Glutamatergic neuron (in vitro differentiated cells): ENCODE results near the gene ZNF597. TPM values are rescaled to one million over a fixed set of nuclear protein-coding genes. Genes with fewer than 3 reads are reported as not detected.

Source experiments
- DNase-seq: peaks from one replicate; pipeline ENCODE4 v3.0.0; 2022
- H3K27ac Mint-ChIP-seq: one replicate; pipeline ENCODE4 v1.8.0; 2020; ENCODE audit warnings: mild to moderate bottlenecking, mixed read lengths, inconsistent platforms; ENCODE audit not compliant: unreplicated experiment
- H3K27me3 Mint-ChIP-seq: one replicate; pipeline ENCODE4 v1.8.0; 2020; ENCODE audit warnings: mild to moderate bottlenecking, moderate library complexity, mixed read lengths, inconsistent platforms; ENCODE audit not compliant: unreplicated experiment
- H3K36me3 Mint-ChIP-seq: one replicate; pipeline ENCODE4 v1.8.0; 2020; ENCODE audit warnings: mild to moderate bottlenecking, mixed read lengths, inconsistent platforms; ENCODE audit not compliant: unreplicated experiment
- H3K4me1 Mint-ChIP-seq: one replicate; pipeline ENCODE4 v1.8.0; 2020; ENCODE audit warnings: mild to moderate bottlenecking, low read depth, mixed read lengths, inconsistent platforms; ENCODE audit not compliant: unreplicated experiment
- H3K4me3 Mint-ChIP-seq: one replicate; pipeline ENCODE4 v1.8.0; 2020; ENCODE audit warnings: mild to moderate bottlenecking, mixed read lengths, inconsistent platforms; ENCODE audit not compliant: unreplicated experiment
- H3K9me3 Mint-ChIP-seq: one replicate; pipeline ENCODE4 v1.8.0; 2020; ENCODE audit warnings: mild to moderate bottlenecking, moderate library complexity, mixed read lengths, inconsistent platforms; ENCODE audit not compliant: unreplicated experiment
- microRNA-seq: library from miRNA; unstranded; fragments of <30 nt; microRNA quantifications from one replicate; pipeline ENCODE4, GENCODE V29; 2020; ENCODE audit not compliant: unreplicated experiment
- total RNA-seq: library from RNA; stranded (reverse); fragmentation: NEBNext Ultra II Directional; extraction: Animal tissue kit (Norgen Biotek cat#: 25700); gene quantifications from one replicate; pipeline ENCODE4 v1.2.1, GENCODE V29; 2021; ENCODE audit not compliant: unreplicated experiment
- TF ChIP-seq, protein P1 (sequence below): fragments of 200-600 bp; sonication (generic); IDR thresholded peaks from one replicate; pipeline ENCODE4 v1.5.0; 2021; ENCODE audit not compliant: partially characterized antibody, unreplicated experiment

The ZNF597 gene
- total RNA-seq, 1 donor from 2014 or later, result 1.9 TPM

DNA sequence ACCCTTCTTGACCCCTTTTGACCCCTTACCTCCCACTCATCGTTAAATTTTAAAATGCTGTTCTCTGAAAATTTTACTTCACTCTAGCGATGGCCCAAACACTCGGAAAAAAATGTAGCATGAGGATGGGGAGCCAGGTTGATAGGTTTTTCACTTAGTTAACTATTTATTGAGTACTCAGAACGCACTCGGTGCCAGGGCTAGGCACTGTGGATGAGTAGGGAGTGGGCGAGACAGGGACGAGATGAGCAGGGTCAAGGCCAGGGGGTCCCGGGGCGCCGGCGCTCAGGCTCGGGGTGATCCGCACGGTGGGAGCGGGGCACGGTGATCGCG is 42.9 kb downstream of the ZNF597 start:
- Mint-ChIP-seq H3K9me3 (peaks cover 5% of the 10 kb centered on the region), H3K36me3 (peaks cover 39% of the 10 kb centered on the region), H3K4me3 (peak overlapping the region; percentile 98), H3K4me1 (peaks cover 10% of the 10 kb centered on the region), H3K27ac (peak overlapping the region; percentile 75), H3K27me3 (peaks cover 4% of the 10 kb centered on the region)
- no peak for DNase-seq
- TF ChIP-seq, protein P1, sequence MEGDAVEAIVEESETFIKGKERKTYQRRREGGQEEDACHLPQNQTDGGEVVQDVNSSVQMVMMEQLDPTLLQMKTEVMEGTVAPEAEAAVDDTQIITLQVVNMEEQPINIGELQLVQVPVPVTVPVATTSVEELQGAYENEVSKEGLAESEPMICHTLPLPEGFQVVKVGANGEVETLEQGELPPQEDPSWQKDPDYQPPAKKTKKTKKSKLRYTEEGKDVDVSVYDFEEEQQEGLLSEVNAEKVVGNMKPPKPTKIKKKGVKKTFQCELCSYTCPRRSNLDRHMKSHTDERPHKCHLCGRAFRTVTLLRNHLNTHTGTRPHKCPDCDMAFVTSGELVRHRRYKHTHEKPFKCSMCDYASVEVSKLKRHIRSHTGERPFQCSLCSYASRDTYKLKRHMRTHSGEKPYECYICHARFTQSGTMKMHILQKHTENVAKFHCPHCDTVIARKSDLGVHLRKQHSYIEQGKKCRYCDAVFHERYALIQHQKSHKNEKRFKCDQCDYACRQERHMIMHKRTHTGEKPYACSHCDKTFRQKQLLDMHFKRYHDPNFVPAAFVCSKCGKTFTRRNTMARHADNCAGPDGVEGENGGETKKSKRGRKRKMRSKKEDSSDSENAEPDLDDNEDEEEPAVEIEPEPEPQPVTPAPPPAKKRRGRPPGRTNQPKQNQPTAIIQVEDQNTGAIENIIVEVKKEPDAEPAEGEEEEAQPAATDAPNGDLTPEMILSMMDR, result no peak

DNA sequence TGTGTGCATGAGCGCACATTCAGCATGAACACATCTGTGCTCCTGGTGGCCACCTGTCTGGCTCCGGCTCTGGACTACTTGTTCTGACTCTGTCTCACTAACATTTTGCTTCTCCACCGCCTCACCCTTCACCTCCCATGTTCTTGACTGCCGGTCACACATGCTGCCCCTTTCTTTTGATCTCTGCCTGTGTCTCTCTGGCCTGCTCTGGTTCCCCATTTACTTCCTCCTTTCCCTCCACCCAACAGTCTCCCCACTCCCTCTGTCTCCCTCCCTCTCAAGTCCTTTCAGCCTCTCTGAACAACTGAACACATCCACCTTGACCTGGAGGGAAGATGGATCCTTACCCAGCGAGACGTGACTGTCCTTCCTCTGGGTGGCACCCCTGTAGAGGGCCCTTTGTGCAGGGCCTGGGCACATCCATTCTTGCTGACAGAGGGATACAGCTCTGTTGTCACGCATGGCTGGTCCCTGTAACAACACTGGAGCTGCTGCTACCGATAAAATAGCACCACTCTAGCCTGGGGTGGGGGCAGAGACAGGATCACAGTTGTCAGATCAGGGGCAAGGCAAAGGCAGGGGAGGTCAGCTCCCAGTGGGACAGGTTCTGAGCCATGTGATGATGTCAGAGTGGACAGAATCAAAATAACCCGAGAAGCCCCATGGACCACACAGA is 53.5 kb downstream of the ZNF597 start:
- Mint-ChIP-seq H3K36me3 (peaks cover 45% of the 10 kb centered on the region), H3K27ac (no peak overlapping the region), H3K27me3 (peaks cover 5% of the 10 kb centered on the region), H3K9me3 (peaks cover 10% of the 10 kb centered on the region), H3K4me1 (no peaks in the 10 kb centered on the region), H3K4me3 (no peak overlapping the region)
- TF ChIP-seq, protein P1, result no peak
- DNase-seq, result no peak

DNA sequence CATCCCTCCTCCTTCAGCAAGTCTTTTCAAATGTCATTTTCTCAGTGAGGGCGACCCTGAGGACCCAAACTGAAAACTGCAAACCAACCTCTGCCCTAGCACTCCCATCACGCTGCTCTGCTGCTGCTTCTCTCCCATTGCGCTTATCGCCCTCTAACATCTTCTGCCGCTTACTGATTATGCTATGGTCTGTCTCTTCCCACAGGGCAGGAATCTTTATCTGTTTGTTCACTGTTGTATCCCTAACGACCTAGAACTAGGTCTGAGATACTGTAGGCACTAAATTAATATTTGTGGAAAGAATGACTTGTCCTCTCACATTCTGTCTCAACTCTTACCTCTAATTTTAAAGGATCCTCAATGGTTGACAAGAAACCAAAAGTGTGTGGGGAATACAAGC is 55.0 kb downstream of the ZNF597 start:
- DNase-seq, result no peak
- Mint-ChIP-seq H3K36me3 (peaks cover 53% of the 10 kb centered on the region), H3K9me3 (peaks cover 22% of the 10 kb centered on the region), H3K4me1 (no peaks in the 10 kb centered on the region), H3K27me3 (peaks cover 6% of the 10 kb centered on the region), H3K27ac (no peak overlapping the region), H3K4me3 (no peak overlapping the region)
- TF ChIP-seq, protein P1, result no peak

DNA sequence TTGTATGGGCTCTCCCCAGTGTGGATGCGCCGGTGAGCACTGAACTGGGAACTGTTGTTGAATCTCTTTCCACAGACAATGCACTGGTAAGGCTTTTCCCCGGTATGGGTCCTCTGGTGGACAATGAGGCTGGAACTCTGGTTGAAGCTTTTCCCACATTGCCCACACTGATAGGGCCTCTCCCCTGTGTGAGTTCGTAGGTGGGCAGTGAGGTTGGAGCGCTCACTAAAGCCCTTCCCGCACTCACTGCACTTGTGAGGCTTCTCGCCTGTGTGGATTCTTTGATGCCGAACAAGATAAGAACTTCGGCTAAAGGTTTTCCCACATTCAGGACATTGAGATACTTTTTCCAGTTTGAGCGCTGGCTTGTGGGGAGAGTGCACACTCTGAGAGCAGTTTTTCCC is 60.3 kb downstream of the ZNF597 start:
- H3K27ac Mint-ChIP-seq, result no peak overlapping the region
- peaks cover 77% of the 10 kb centered on the region for H3K36me3 Mint-ChIP-seq
- H3K4me1 Mint-ChIP-seq, result no peaks in the 10 kb centered on the region
- H3K4me3 Mint-ChIP-seq, result no peak overlapping the region
- peaks cover 39% of the 10 kb centered on the region for H3K9me3 Mint-ChIP-seq
- TF ChIP-seq, protein P1, result no peak
- DNase-seq, result no peak
- peaks cover 6% of the 10 kb centered on the region for H3K27me3 Mint-ChIP-seq

Small RNA genes lying within 50 kb of the gene (microRNA-seq; reads per million reads assigned to microRNA genes)
- gene MIR6126, result not detected

Other genes starting within 250 kb of the ZNF597 start
- gene ZNF200, start 208.3 kb downstream of the ZNF597 start, total RNA-seq, result 12.2 TPM
- not detected for gene MEFV, start 186.9 kb downstream of the ZNF597 start, total RNA-seq
- 33.1 TPM for gene ZNF263, start 160.0 kb downstream of the ZNF597 start, total RNA-seq
- gene TIGD7, start 138.1 kb downstream of the ZNF597 start, total RNA-seq, result 8.6 TPM
- gene ZNF75A, start 138.0 kb downstream of the ZNF597 start, total RNA-seq, result 62.4 TPM
- not detected for gene OR2C1, start 87.6 kb downstream of the ZNF597 start, total RNA-seq
- gene ZSCAN32, start 42.5 kb downstream of the ZNF597 start, total RNA-seq, result 14.9 TPM
- gene ZNF174, start 42.3 kb downstream of the ZNF597 start, total RNA-seq, result 16.3 TPM
- gene NAA60, start 176 bp upstream of the ZNF597 start, total RNA-seq, result 69.9 TPM
- gene C16orf90, start 52.0 kb upstream of the ZNF597 start, total RNA-seq, result not detected
- gene CLUAP1, start 57.5 kb upstream of the ZNF597 start, total RNA-seq, result 15.4 TPM
- not detected for gene NLRC3, start 133.9 kb upstream of the ZNF597 start, total RNA-seq
- gene SLX4, start 168.1 kb upstream of the ZNF597 start, total RNA-seq, result 14.1 TPM
- gene DNASE1, start 211.2 kb upstream of the ZNF597 start, total RNA-seq, result 34.3 TPM